Inflammatory macrophage treated with lipopolysaccharide for 1 hour (primary cell): ENCODE results near the gene ALPG.
"Not testable (repeated sequence)": the region's sequence is repeated elsewhere in the genome, so short reads cannot be mapped to it uniquely, and the experiment has no call there.

ENCODE experiments used
- DNase-seq, 2 donors: peaks; one replicate each; pipeline ENCODE4 v3.0.0-alpha.2; 2020 to 2022

The ALPG gene

GRCh38 chr2:232442431-232442830, 35.8 kb downstream of the ALPG start:
- DNase-seq, result not testable (repeated sequence)

- not testable (repeated sequence) for DNase-seq
These were observed 36.4 kb downstream of the ALPG start for GRCh38 chr2:232443047-232443446.

- DNase-seq, result not testable (repeated sequence)
These were observed 37.2 kb downstream of the ALPG start for GRCh38 chr2:232443669-232444408.

GRCh38 chr2:232444409-232445148, 37.9 kb downstream of the ALPG start:
- peak; percentile 58 to 77 for DNase-seq

GRCh38 chr2:232445149-232445885, 38.7 kb downstream of the ALPG start:
- DNase-seq, result not testable (repeated sequence)

- DNase-seq, result not testable (repeated sequence)
These were observed 39.7 kb downstream of the ALPG start for GRCh38 chr2:232446266-232446777.

- no peak for DNase-seq
These were observed 40.5 kb downstream of the ALPG start for GRCh38 chr2:232447091-232447620.

- no peak for DNase-seq
These were observed 41.1 kb downstream of the ALPG start for GRCh38 chr2:232447638-232448303.

- no peak for DNase-seq
These were observed 41.7 kb downstream of the ALPG start for GRCh38 chr2:232448304-232448690.

- DNase-seq, result no peak
These were observed 43.3 kb downstream of the ALPG start for GRCh38 chr2:232449964-232450363.

- not testable (repeated sequence) for DNase-seq
These were observed 45.0 kb downstream of the ALPG start for GRCh38 chr2:232451645-232452044.

- DNase-seq, result no peak
These were observed 48.0 kb downstream of the ALPG start for GRCh38 chr2:232454630-232455029.

GRCh38 chr2:232455426-232456255, 49.0 kb downstream of the ALPG start, which contains the start of gene ALPI:
TSS of gene ALPI (plus strand) at chr2:232456153. CDS start at chr2:232456200, 47 bp downstream.
- DNase-seq, result no peak

GRCh38 chr2:232456296-232457120, 49.9 kb downstream of the ALPG start:
- DNase-seq, result no peak

GRCh38 chr2:232457121-232458011, 50.7 kb downstream of the ALPG start:
- DNase-seq, result no peak

GRCh38 chr2:232458051-232458660, 51.5 kb downstream of the ALPG start:
- DNase-seq, result no peak

- DNase-seq, result no peak
These were observed 52.2 kb downstream of the ALPG start for GRCh38 chr2:232458661-232459418.

GRCh38 chr2:232459419-232460035, 52.9 kb downstream of the ALPG start:
- no peak for DNase-seq
